GM18520 (cell line): ENCODE measurements around the gene PANX2.

Experiments
- ATAC-seq: cut with Tn5 transposase; IDR thresholded peaks from one replicate; pipeline ENCODE4 v1.9.1; 2021; ENCODE audit not compliant: unreplicated experiment

The PANX2 gene

GRCh38 chr22:50227579-50228215 lies 57.2 kb downstream of the PANX2 start:
- no peak for ATAC-seq

- ATAC-seq = no peak
Observed at GRCh38 chr22:50228366-50228765, 57.8 kb downstream of the PANX2 start.

GRCh38 chr22:50229370-50229769 lies 58.8 kb downstream of the PANX2 start:
- no peak for ATAC-seq
